Astrocyte (in vitro differentiated cells and primary cell): ENCODE data around the gene FRMD4A. TPM values are rescaled to one million over a fixed set of nuclear protein-coding genes. Genes with fewer than 3 reads are reported as not detected.

Experiments
- DNase-seq: peaks from one replicate; pipeline ENCODE4 v3.0.0-alpha.2; 2010; ENCODE audit warnings: low read depth
- FAIRE-seq: peaks from 2 replicates; lab custom pipeline; 2011; peaks lifted over from hg19 to GRCh38; lab: Jason Lieb, UNC
- H2AFZ ChIP-seq: 2 replicates; pipeline ENCODE4 v1.6.0; 2012; ENCODE audit warnings: low read depth, low read length, inconsistent platforms
- H3K27ac ChIP-seq: 2 replicates; pipeline ENCODE4 v1.5.1; 2011; ENCODE audit warnings: low read depth, low read length, inconsistent platforms
- H3K27me3 ChIP-seq: 2 replicates; pipeline ENCODE4 v1.6.0; 2011; ENCODE audit warnings: low read length, inconsistent platforms; ENCODE audit not compliant: insufficient read depth
- H3K36me3 ChIP-seq: 2 replicates; pipeline ENCODE4 v1.5.1; 2011; ENCODE audit warnings: low read length, inconsistent platforms; ENCODE audit not compliant: insufficient read depth
- H3K4me1 ChIP-seq: 2 replicates; pipeline ENCODE4 v1.5.1; 2011; ENCODE audit warnings: low read length, inconsistent platforms; ENCODE audit not compliant: insufficient read depth
- H3K4me2 ChIP-seq: 2 replicates; pipeline ENCODE4 v1.6.0; 2012; ENCODE audit warnings: low read length, inconsistent platforms
- H3K4me3 ChIP-seq: 2 replicates; pipeline ENCODE4 v1.5.1; 2011; ENCODE audit warnings: low read depth, mild to moderate bottlenecking, low read length, inconsistent platforms; ENCODE audit not compliant: insufficient read depth
- H3K79me2 ChIP-seq: 2 replicates; pipeline ENCODE4 v1.6.0; 2012; ENCODE audit warnings: mild to moderate bottlenecking, low read length, inconsistent platforms; ENCODE audit not compliant: insufficient read depth
- H3K9ac ChIP-seq: 2 replicates; pipeline ENCODE4 v1.6.0; 2012; ENCODE audit warnings: mild to moderate bottlenecking, low read length, inconsistent platforms
- H3K9me3 ChIP-seq: 2 replicates; pipeline ENCODE4 v1.5.1; 2012; ENCODE audit warnings: low read depth, mild to moderate bottlenecking, low read length, inconsistent platforms; ENCODE audit not compliant: insufficient read depth
- H4K20me1 ChIP-seq: 2 replicates; pipeline ENCODE4 v1.6.0; 2012; ENCODE audit warnings: low read length, inconsistent platforms; ENCODE audit not compliant: insufficient read depth
- H3K27ac Mint-ChIP-seq: one replicate; pipeline ENCODE4 v1.8.0; 2021; ENCODE audit warnings: mild to moderate bottlenecking, mixed read lengths; ENCODE audit not compliant: unreplicated experiment
- H3K27me3 Mint-ChIP-seq: one replicate; pipeline ENCODE4 v1.8.0; 2021; ENCODE audit warnings: low read depth, mixed read lengths; ENCODE audit not compliant: unreplicated experiment
- H3K36me3 Mint-ChIP-seq: one replicate; pipeline ENCODE4 v1.8.0; 2021; ENCODE audit warnings: low read depth, mixed read lengths; ENCODE audit not compliant: unreplicated experiment
- H3K4me1 Mint-ChIP-seq: one replicate; pipeline ENCODE4 v1.8.0; 2021; ENCODE audit warnings: low read depth, mixed read lengths; ENCODE audit not compliant: unreplicated experiment
- H3K4me3 Mint-ChIP-seq: one replicate; pipeline ENCODE4 v1.8.0; 2021; ENCODE audit warnings: mild to moderate bottlenecking, moderate library complexity, mixed read lengths; ENCODE audit not compliant: unreplicated experiment
- H3K9me3 Mint-ChIP-seq: one replicate; pipeline ENCODE4 v1.8.0; 2021; ENCODE audit warnings: mild to moderate bottlenecking, mixed read lengths; ENCODE audit not compliant: unreplicated experiment
- CTCF ChIP-seq: IDR thresholded peaks from 2 replicates; pipeline ENCODE4 v1.5.1; 2011; ENCODE audit warnings: low read depth, mild to moderate bottlenecking, inconsistent platforms, low read length, moderate library complexity; ENCODE audit not compliant: insufficient read depth
- EZH2 ChIP-seq: IDR thresholded peaks from 2 replicates; pipeline ENCODE4 v1.6.1; 2012; ENCODE audit warnings: mild to moderate bottlenecking, low read length, inconsistent platforms; ENCODE audit not compliant: insufficient read depth
- total RNA-seq: library from RNA; stranded (reverse); gene quantifications from 2 replicates; pipeline ENCODE4 v1.2.1, GENCODE V29; 2021

FRMD4A gene
- total RNA-seq, 1 donor from 2014 or later = 82.5 TPM

- Mint-ChIP-seq H3K4me1 (no peaks in the 10 kb centered on the region), H3K9me3 (peaks cover 7% of the 10 kb centered on the region), H3K4me3 (no peak overlapping the region), H3K36me3 (no peaks in the 10 kb centered on the region), H3K27ac (no peak overlapping the region), H3K27me3 (peaks cover 3% of the 10 kb centered on the region)
- Histone ChIP-seq H3K4me1 (peaks cover 5% of the 10 kb centered on the region), H2AFZ (no peak overlapping the region), H3K27me3 (no peaks in the 10 kb centered on the region), H3K27ac (no peak overlapping the region), H3K9me3 (no peaks in the 10 kb centered on the region), H3K9ac (no peak overlapping the region), H3K4me3 (no peak overlapping the region), H4K20me1 (no peaks in the 10 kb centered on the region), H3K79me2 (no peaks in the 10 kb centered on the region), H3K36me3 (no peaks in the 10 kb centered on the region), H3K4me2 (no peak overlapping the region)
- TF ChIP-seq EZH2 = no peak
- no peak for TF ChIP-seq CTCF
- DNase-seq = no peak
- FAIRE-seq = no peak
Observed at GRCh38 chr10:14293526-14293925, 37.2 kb downstream of the FRMD4A start.

DNA sequence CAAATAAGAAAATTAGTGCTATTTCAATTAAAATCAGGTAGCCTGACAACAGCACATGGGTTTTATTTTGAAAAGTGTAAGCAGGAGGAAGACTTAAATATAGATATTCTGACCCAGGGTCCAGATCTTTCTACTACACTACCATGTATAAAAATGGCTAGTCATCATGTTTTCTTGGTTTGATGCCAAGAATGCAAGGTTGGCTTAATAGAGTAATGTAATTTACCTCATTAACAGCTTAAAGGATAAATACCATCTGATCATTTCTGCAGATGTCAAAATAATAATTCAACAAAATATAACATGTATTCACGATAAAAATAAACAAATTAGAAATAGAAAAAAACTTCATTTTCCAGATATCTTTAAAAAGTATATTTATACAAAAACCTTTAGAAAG is 39.4 kb downstream of the FRMD4A start:
- Histone ChIP-seq H3K79me2 (no peaks in the 10 kb centered on the region), H3K27me3 (peaks cover 9% of the 10 kb centered on the region), H3K9me3 (no peaks in the 10 kb centered on the region), H3K4me3 (no peak overlapping the region), H3K4me2 (no peak overlapping the region), H3K36me3 (no peaks in the 10 kb centered on the region), H3K27ac (no peak overlapping the region), H3K9ac (no peak overlapping the region), H2AFZ (no peak overlapping the region), H3K4me1 (peaks cover 4% of the 10 kb centered on the region), H4K20me1 (no peaks in the 10 kb centered on the region)
- Mint-ChIP-seq H3K27me3 (peaks cover 2% of the 10 kb centered on the region), H3K4me1 (no peaks in the 10 kb centered on the region), H3K36me3 (no peaks in the 10 kb centered on the region), H3K4me3 (no peak overlapping the region), H3K27ac (no peak overlapping the region), H3K9me3 (peaks cover 7% of the 10 kb centered on the region)
- no peak for DNase-seq
- FAIRE-seq = no peak
- TF ChIP-seq CTCF (no peak), EZH2 (no peak)

DNA sequence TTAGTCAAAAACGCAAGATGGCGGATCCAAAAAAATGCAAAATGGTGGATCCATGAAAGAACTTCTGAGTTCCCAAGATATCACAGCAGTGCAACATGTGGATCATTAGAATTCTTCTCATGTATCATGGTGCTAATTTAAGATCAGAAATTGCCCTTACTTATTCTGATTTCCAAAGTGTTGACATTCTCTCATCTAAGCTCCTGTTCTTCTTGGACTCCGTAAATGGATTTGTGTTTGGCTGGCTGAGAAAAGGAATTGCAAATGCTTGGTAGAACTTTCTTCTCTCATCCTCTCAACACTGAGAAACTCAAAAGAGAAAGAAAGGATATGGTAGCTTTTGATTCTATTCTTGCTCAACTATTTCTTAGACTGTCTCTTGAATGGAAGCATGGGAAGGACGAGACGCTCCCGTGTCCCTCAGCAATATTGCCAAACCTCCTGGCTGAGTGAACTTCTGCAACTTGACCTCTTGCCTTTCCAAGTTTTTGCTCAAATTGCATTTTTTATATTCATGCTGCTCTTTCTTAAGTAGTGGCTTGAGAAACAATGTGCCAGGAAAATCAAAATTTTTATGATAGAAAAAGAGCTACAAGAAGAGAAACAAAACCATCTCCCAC is 44.7 kb downstream of the FRMD4A start:
- H3K27ac ChIP-seq = no peak overlapping the region
- Mint-ChIP-seq H3K27ac (no peak overlapping the region), H3K9me3 (peaks cover 8% of the 10 kb centered on the region), H3K36me3 (no peaks in the 10 kb centered on the region), H3K4me1 (no peaks in the 10 kb centered on the region), H3K4me3 (no peak overlapping the region), H3K27me3 (peaks cover 2% of the 10 kb centered on the region)
- no peak for TF ChIP-seq EZH2
- TF ChIP-seq CTCF = no peak
- H3K9ac ChIP-seq = no peak overlapping the region
- H3K9me3 ChIP-seq = no peaks in the 10 kb centered on the region
- no peaks in the 10 kb centered on the region for H3K36me3 ChIP-seq
- H3K4me1 ChIP-seq = no peaks in the 10 kb centered on the region
- no peaks in the 10 kb centered on the region for H3K79me2 ChIP-seq
- DNase-seq (no peak), FAIRE-seq (no peak)
- peaks cover 11% of the 10 kb centered on the region for H3K27me3 ChIP-seq
- no peak overlapping the region for H3K4me3 ChIP-seq
- H2AFZ ChIP-seq = no peak overlapping the region
- no peak overlapping the region for H3K4me2 ChIP-seq
- no peaks in the 10 kb centered on the region for H4K20me1 ChIP-seq
